RPMI8226 (cell line): ENCODE measurements around the gene INPP5B.
"Not testable (repeated sequence)": the region's sequence is repeated elsewhere in the genome, so short reads cannot be mapped to it uniquely, and the experiment has no call there.

Source experiments
- DNase-seq: peaks from one replicate; pipeline ENCODE4 v3.0.0-alpha.2; 2015

INPP5B gene

GRCh38 chr1:37947364-37947763 is 511 bp upstream of the INPP5B start:
- DNase-seq = no peak

- DNase-seq = no peak
Observed at GRCh38 chr1:37945743-37946702, 830 bp downstream of the INPP5B start.

DNA sequence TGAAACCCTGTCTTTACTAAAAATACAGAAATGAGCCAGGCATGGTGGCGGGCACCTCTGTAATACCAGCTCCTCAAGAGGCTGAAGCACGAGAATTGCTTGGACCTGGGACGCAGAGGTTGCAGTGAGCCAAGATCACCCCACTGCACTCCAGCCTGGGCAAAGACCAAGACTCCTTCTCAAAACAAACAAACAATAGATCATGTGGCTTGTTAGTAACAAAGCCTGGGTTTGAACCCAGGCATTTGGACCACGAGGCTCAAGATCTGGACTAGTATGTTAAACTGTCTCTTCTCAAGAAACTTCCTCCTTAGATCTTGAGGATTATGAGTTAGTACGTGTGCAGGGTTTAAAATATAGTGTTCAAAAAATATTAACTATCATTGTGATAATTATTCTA is 1.6 kb downstream of the INPP5B start:
- no peak for DNase-seq

GRCh38 chr1:37944816-37945215 is 2.0 kb downstream of the INPP5B start:
- no peak for DNase-seq

DNA sequence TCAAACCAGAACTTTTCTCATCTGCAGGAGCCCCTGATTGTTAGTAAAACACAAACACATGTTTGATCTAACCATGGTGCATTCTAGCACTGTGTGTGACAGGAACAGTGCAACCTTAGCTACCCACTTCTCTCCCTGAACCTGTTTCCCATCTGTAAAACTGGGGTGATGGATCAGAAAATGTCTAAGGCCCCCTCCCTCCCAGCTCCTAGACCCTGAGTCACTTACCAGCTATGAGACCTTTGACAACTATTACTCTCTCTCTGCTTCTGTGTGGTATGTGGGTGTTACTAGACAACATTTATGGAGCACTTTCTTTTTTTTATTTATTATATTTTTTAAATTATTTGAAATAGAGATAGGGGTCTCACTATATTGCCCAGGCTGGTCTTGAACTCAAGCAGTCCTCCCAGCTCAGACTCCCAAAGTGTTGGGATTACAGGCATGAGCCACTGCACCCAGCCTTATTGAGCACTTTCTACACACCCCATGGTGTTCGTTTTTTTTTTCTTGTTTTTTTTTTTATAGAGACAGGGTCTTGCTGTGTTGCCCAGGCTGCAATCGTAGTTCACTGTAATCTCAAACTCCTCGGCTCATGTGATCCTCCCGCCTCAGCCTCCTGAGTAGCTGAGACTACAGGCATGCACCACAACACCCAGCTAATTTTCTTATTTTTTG is 2.6 kb downstream of the INPP5B start:
- DNase-seq = no peak

GRCh38 chr1:37940299-37940947 is 6.4 kb downstream of the INPP5B start:
- peak; percentile 27 for DNase-seq

GRCh38 chr1:37936760-37937159 is 10.1 kb downstream of the INPP5B start:
- DNase-seq = not testable (repeated sequence)

DNA sequence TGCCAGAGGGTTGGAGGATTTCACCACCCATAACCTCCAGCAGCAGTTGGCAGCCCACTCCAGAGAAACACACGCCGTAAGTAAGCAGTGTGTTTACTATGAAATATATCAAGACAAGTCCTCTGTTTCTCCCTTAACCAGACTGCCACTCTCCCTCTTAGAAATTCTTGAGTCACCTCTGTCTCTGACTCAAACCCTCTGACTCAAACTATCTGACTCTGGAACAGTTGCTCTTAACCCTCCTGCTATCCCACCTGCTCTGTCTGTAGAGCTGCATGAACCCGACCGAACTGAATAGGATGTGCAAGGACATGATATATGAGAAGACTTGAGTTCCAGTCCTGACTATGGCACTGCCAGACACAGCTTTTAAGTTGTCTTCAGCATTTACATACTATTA is 14.1 kb downstream of the INPP5B start:
- DNase-seq = no peak

DNA sequence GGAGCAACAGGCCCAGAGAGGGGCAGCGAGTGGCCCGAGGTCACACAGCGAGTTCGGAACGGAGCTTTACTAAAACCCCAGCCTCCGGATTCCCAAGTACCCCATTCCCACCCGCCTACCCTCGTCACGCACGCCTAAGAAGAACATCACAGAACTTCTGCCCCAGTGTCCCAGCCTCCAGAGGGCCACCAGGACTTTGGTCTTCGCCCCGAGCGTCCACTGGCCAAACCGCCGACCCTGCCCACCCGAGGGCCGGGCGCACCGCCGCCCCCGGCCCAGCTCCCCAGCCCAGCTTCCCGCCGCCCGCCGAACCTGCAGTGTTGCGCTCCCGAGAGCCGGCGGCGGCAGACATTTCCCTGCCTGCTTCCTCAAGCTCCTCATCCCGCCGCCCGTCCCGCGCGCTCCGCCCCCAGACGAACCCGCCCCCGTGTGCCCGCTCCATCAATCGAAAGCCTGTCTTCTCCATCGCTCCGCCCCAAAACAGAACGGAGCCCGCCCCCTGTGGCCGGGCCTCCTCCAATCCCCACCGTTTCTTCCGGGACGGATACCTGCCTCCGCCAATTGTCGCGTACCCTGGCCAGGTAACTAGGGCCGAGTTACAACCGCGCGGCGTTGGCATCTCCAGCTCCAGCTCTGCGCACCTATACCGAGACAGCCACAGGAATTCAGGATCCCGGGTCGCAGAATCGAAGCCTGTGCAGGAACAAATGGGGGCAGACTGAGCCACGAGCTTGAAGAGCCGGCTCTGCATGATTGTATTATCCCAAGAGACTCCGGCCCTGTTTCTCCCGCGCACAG is 15.3 kb downstream of the INPP5B start:
- DNase-seq = peak; percentile 99

GRCh38 chr1:37931102-37931360 is 15.8 kb downstream of the INPP5B start:
- DNase-seq = no peak

- no peak for DNase-seq
Observed at GRCh38 chr1:37930246-37931101, 16.4 kb downstream of the INPP5B start.

DNA sequence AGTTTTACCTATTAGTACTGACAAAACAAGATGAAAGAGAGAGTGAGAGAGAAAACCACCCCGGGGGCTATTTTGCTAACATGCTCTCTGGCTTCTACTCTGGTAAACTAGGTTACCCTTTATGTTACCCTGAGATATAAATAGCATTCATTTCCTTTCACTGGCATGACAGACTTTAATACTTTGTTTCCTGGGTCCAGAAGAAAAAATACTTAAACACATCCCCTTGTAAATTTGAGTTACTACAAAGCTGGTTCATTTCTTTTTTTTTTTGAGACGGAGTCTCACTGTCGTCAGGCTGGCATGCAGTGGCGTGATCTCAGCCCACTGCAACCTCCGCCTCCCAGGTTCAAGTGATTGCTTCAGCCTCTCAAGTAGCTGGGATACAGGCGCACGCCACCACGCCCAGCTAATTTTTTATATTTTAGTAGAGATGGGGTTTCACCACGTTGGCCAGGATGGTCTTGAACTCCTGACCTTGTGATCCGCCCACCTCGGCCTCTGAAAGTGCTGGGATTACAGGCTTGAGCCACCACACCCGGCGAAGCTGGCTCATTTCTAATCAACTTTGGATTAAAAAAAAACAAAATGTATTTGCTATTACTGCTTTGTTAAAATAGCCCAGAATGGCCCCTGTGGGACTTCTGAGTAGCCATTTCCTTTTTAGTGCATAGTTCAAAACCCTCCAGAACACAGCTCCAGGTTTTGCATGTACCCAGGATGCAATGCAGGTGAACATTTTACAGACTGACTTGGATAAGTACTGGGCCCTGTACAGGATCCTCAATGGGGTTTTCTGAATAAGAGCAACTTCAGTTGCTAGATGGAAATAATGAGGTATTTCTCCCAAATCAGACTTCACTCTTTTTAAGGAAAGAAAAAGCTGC is 20.6 kb downstream of the INPP5B start:
- DNase-seq = no peak

- DNase-seq = no peak
Observed at GRCh38 chr1:37925316-37925715, 21.5 kb downstream of the INPP5B start.

GRCh38 chr1:37923551-37923889 is 23.3 kb downstream of the INPP5B start:
- DNase-seq = no peak

GRCh38 chr1:37922767-37923550 is 23.9 kb downstream of the INPP5B start:
- no peak for DNase-seq

DNA sequence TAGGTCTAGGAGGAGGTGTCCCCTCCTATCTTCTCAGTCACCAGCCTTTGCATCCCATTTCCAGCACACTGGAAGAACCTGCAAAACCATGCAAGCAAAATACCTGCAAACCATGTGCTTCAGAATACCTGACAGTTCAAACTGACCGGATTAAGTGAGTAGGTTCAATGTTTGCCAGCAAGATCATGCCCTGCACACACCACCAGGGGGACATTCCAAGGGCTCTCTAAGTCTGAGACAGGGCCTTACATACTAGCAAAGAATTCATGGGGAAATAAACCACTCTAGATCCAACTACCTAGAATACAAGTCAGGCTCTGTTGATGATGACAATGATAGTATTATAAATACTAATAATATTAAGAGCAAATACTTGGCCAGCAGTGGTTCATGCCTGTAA is 27.6 kb downstream of the INPP5B start:
- peak; percentile 28 for DNase-seq

GRCh38 chr1:37915476-37916093 is 31.3 kb downstream of the INPP5B start:
- no peak for DNase-seq

- DNase-seq = no peak
Observed at GRCh38 chr1:37914719-37915475, 32.0 kb downstream of the INPP5B start.

DNA sequence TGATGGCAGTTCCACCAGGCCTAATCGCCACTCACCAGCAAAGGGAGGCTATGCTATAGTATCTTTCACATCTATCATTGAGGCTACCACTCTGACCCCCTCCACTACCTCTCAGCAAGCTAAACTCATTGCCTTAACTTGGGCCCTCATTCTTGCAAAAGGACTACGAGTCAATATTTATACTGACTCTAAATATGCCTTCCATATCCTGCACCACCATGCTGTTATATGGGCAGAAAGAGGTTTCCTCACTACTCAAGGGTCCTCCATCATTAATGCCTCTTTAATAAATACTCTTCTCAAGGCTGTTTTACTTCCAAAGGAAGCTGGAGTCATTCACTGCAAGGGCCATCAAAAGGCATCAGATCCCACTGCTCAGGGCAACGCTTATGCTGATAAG is 35.4 kb downstream of the INPP5B start:
- not testable (repeated sequence) for DNase-seq
